Heart left ventricle (tissue), 16 donors: ENCODE results near the gene MMP13. TPM values are rescaled to one million over a fixed set of nuclear protein-coding genes. Genes with fewer than 3 reads are reported as not detected.
"Not testable (repeated sequence)": the region's sequence is repeated elsewhere in the genome, so short reads cannot be mapped to it uniquely, and the experiment has no call there.

ENCODE experiments used
- ATAC-seq, 4 donors: fragments of 200-7000 bp; cut with Tn5 transposase; one replicate each; pipeline ENCODE4 v1.9.1; 2020 to 2022; ENCODE audit warnings: moderate library complexity in 4 of 4, mild to moderate bottlenecking in 3 of 4, moderate number of reproducible peaks in 1 of 4
- DNase-seq, 5 donors: peaks; one replicate each; pipeline ENCODE4 v3.0.0-alpha.2; 2020
- H3K27ac ChIP-seq, 12 donors: fragments of 200-600 bp; sonication (generic) in 4 of 12; one replicate each; pipeline versions ENCODE4 v1.5.0 to v1.8.0; 2016 to 2022; ENCODE audit warnings: mild to moderate bottlenecking in 2 of 12
- H3K27me3 ChIP-seq, 9 donors: fragments of 200-600 bp; sonication (generic) in 2 of 9; one replicate each; pipeline versions ENCODE4 v1.5.1 to v1.8.0; 2016 to 2022; ENCODE audit warnings: mild to moderate bottlenecking in 3 of 9
- H3K36me3 ChIP-seq, 9 donors: fragments of 200-600 bp; sonication (generic) in 2 of 9; one replicate each; pipeline versions ENCODE4 v1.5.0 to v1.8.0; 2018 to 2022; ENCODE audit warnings: mild to moderate bottlenecking in 2 of 9
- H3K4me1 ChIP-seq, 12 donors: fragments of 200-600 bp; sonication (generic) in 4 of 12; one replicate each; pipeline versions ENCODE4 v1.5.0 to v1.8.0; 2016 to 2022; ENCODE audit warnings: mild to moderate bottlenecking in 3 of 12
- H3K4me3 ChIP-seq, 12 donors: fragments of 200-600 bp; sonication (generic) in 4 of 12; one replicate each; pipeline versions ENCODE4 v1.5.0 to v1.8.0; 2017 to 2022; ENCODE audit warnings: mild to moderate bottlenecking in 9 of 12, moderate library complexity in 4 of 12
- H3K9me3 ChIP-seq, 12 donors: fragments of 200-600 bp; sonication (generic) in 4 of 12; one replicate each; pipeline versions ENCODE4 v1.5.0 to v1.8.0; 2016 to 2022; ENCODE audit warnings: mild to moderate bottlenecking in 1 of 12
- POLR2A ChIP-seq, 2 donors: fragments of 450-650 bp; IDR thresholded peaks; one replicate each; pipeline ENCODE4 v1.6.1; 2017; ENCODE audit warnings: antibody characterized with exemption in 2 of 2, mild to moderate bottlenecking in 2 of 2, moderate library complexity in 2 of 2
- WGBS, 4 donors: extraction: QIAGEN DNeasy Blood & Tissue Kit in 2 of 4; methylation state at CpG; one replicate each; pipeline versions ENCODE4 v1.1.5 to v1.1.7; 2013 to 2018; 5-methylcytosine and 5-hydroxymethylcytosine counted together
- intact Hi-C, 10 donors: fragments of 100-400 bp; cut with DNase I; formaldehyde crosslinking; loops; one replicate each; pipeline versions ENCODE4 v1.11.1 to v1.14.2; 2022
- polyA plus RNA-seq, 2 donors: library from polyadenylated mRNA; stranded (reverse); fragments of 200-250 nt; gene quantifications; one replicate each; pipeline ENCODE4 v1.2.3, GENCODE V29; 2013
- total RNA-seq, 9 donors: library from RNA; depleted of rRNA in 2 of 9; stranded (reverse); fragments of >200 nt in 2 of 9; fragmentation: NEBNext Ultra II Directional in 3 of 9; extraction: Animal tissue kit (Norgen Biotek cat#: 25700) in 3 of 9; gene quantifications; one replicate each; pipeline versions ENCODE4 v1.1.0 to v1.2.4, GENCODE V29; 2016 to 2023
- TF ChIP-seq, protein P1 (sequence below), 12 donors: fragments of 200-600 bp; sonication (generic) in 4 of 12; IDR thresholded peaks; one replicate each; pipeline versions ENCODE4 v1.5.0 to v1.8.0; 2018 to 2022; ENCODE audit warnings: antibody characterized with exemption in 12 of 12, mild to moderate bottlenecking in 5 of 12
- donor health status: ischemic (EF 13 %, LVEDD 7.1; RV severe dilation, severe dysfunction).
- donor health status: healthy with polysubstance abuse.
- donor health status: DM: no; HTN: yes; CAD: no.
- donor health status: DM: no; HTN: no; CAD: no.
- donor health status: ischemic (EF 25% LVEDD 6.9; RV normal size, moderate dysfunction).
- donor health status: ischemic (EF 25% LVEDD 5.7; RV mildly dilated, moderate dysfunction).
- donor health status: healthy.
- donor health status: DM: yes; HTN: yes; CAD: no.
- donor health status: ischemic (EF 35%, LVEDD 5.7; RV mildly dilated, moderate dysfunction).
- donor health status: nonischemic (EF 11% LVEDD 7.7; RV severe dilation, severe dysfunction).
- donor health status: DM: yes; HTN: yes; CAD: no.
- donor health status: PGD.
- donor health status: ischemic (EF 29% LVEDD 5.4; RV normal size, mild dysfunction).
- donor health status: nonischemic (EF 23%, LVEDD 6.1; RV moderate dilation, normal function).

Gene MMP13
- total and polyA plus RNA-seq, 11 donors, result not detected

- ATAC-seq (no peak), DNase-seq (no peak)
- Histone ChIP-seq H3K27ac (no peak overlapping the region), H3K4me3 (no peak overlapping the region), H3K36me3 (no peaks in the 10 kb centered on the region), H3K4me1 (no peaks in the 10 kb centered on the region), H3K9me3 (peaks cover 0 to 7% (median 0%) of the 10 kb centered on the region in 12 donors), H3K27me3 (no peaks in the 10 kb centered on the region)
- intact Hi-C loops, result no loop called here
- TF ChIP-seq, protein P1, sequence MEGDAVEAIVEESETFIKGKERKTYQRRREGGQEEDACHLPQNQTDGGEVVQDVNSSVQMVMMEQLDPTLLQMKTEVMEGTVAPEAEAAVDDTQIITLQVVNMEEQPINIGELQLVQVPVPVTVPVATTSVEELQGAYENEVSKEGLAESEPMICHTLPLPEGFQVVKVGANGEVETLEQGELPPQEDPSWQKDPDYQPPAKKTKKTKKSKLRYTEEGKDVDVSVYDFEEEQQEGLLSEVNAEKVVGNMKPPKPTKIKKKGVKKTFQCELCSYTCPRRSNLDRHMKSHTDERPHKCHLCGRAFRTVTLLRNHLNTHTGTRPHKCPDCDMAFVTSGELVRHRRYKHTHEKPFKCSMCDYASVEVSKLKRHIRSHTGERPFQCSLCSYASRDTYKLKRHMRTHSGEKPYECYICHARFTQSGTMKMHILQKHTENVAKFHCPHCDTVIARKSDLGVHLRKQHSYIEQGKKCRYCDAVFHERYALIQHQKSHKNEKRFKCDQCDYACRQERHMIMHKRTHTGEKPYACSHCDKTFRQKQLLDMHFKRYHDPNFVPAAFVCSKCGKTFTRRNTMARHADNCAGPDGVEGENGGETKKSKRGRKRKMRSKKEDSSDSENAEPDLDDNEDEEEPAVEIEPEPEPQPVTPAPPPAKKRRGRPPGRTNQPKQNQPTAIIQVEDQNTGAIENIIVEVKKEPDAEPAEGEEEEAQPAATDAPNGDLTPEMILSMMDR (IDR thresholded peaks at IDR 0.05), result no peak
- no peak for TF ChIP-seq POLR2A (IDR thresholded peaks at IDR 0.05)
Measured at GRCh38 chr11:102981324-102981910, 25.9 kb upstream of the MMP13 start.

- Histone ChIP-seq H3K4me3 (no peak overlapping the region), H3K27me3 (peaks cover 0 to 4% (median 0%) of the 10 kb centered on the region in 9 donors), H3K36me3 (no peaks in the 10 kb centered on the region), H3K27ac (no peak overlapping the region), H3K4me1 (no peaks in the 10 kb centered on the region), H3K9me3 (peaks cover 0 to 6% (median 0%) of the 10 kb centered on the region in 12 donors)
- WGBS, 4 donors, result 86 to 91% (median 88%) methylated on average over 5 of the region's 5 CpGs
- TF ChIP-seq, protein P1 (IDR thresholded peaks at IDR 0.05), result no peak
- TF ChIP-seq POLR2A (IDR thresholded peaks at IDR 0.05), result no peak
- intact Hi-C loops, result no loop called here
- no peak for ATAC-seq
- DNase-seq, result no peak
Measured at GRCh38 chr11:102974552-102975280, 19.2 kb upstream of the MMP13 start.

GRCh38 chr11:102973698-102974097 is 18.2 kb upstream of the MMP13 start:
- WGBS, 4 donors, result 78 to 81% (median 80%) methylated on average over 2 of the region's 2 CpGs
- H3K4me3 ChIP-seq, H3K4me1 ChIP-seq, intact Hi-C loops, DNase-seq, H3K36me3 ChIP-seq, H3K9me3 ChIP-seq, ATAC-seq, H3K27me3 ChIP-seq, H3K27ac ChIP-seq: not testable (repeated sequence)

GRCh38 chr11:102972853-102973252 is 17.3 kb upstream of the MMP13 start:
- Histone ChIP-seq H3K4me1 (no peaks in the 10 kb centered on the region), H3K9me3 (no peaks in the 10 kb centered on the region), H3K4me3 (no peak overlapping the region), H3K36me3 (no peaks in the 10 kb centered on the region), H3K27me3 (peaks cover 0 to 4% (median 0%) of the 10 kb centered on the region in 9 donors), H3K27ac (no peak overlapping the region)
- intact Hi-C loops, result no loop called here
- ATAC-seq (no peak), DNase-seq (no peak)
- TF ChIP-seq POLR2A (IDR thresholded peaks at IDR 0.05), result no peak
- TF ChIP-seq, protein P1 (IDR thresholded peaks at IDR 0.05), result no peak
- WGBS, 4 donors, result 68 to 85% (median 72%) methylated on average over 1 of the region's 1 CpG
